ENCODE results near the gene SNRK.

SNRK gene

GRCh38 chr3:43316783-43317460, 30.6 kb downstream of the SNRK start:
- DNase-seq: no peak

GRCh38 chr3:43317461-43318316, 31.3 kb downstream of the SNRK start:
- no peak for DNase-seq

GRCh38 chr3:43319376-43319775, 33.0 kb downstream of the SNRK start:
- no peak for DNase-seq

GRCh38 chr3:43319794-43320193, 33.5 kb downstream of the SNRK start:
- DNase-seq: no peak

GRCh38 chr3:43320288-43320687, 33.9 kb downstream of the SNRK start:
- no peak for DNase-seq

- DNase-seq: no peak
Observed at GRCh38 chr3:43323541-43323940, 37.2 kb downstream of the SNRK start.

GRCh38 chr3:43326891-43327581, 40.7 kb downstream of the SNRK start:
- no peak for DNase-seq

GRCh38 chr3:43327582-43327979, 41.2 kb downstream of the SNRK start:
- no peak for DNase-seq

- DNase-seq: no peak
Observed at GRCh38 chr3:43328653-43329052, 42.3 kb downstream of the SNRK start.

- DNase-seq: no peak
Observed at GRCh38 chr3:43330981-43331380, 44.6 kb downstream of the SNRK start.

- DNase-seq: no peak
Observed at GRCh38 chr3:43331381-43331780, 45.0 kb downstream of the SNRK start.

- DNase-seq: no peak
Observed at GRCh38 chr3:43334976-43335375, 48.6 kb downstream of the SNRK start.

- no peak for DNase-seq
Observed at GRCh38 chr3:43335799-43336198, 49.5 kb downstream of the SNRK start.

GRCh38 chr3:43338295-43338694, 52.0 kb downstream of the SNRK start:
- no peak for DNase-seq

GRCh38 chr3:43340403-43340802, 54.1 kb downstream of the SNRK start:
- DNase-seq: no peak

GRCh38 chr3:43341788-43342187, 55.4 kb downstream of the SNRK start:
- DNase-seq: no peak

GRCh38 chr3:43343185-43343584, 56.8 kb downstream of the SNRK start:
- no peak for DNase-seq

- DNase-seq: no peak
Observed at GRCh38 chr3:43343815-43344214, 57.5 kb downstream of the SNRK start.

GRCh38 chr3:43344520-43344919, 58.2 kb downstream of the SNRK start:
- DNase-seq: no peak

GRCh38 chr3:43345246-43345645, 58.9 kb downstream of the SNRK start:
- DNase-seq: no peak

- no peak for DNase-seq
Observed at GRCh38 chr3:43345877-43346276, 59.5 kb downstream of the SNRK start.

GRCh38 chr3:43346978-43347749, 60.8 kb downstream of the SNRK start:
- no peak for DNase-seq

- no peak for DNase-seq
Observed at GRCh38 chr3:43347774-43348173, 61.4 kb downstream of the SNRK start.

Measured in NCI-H774 (cell line).